Endodermal cell (in vitro differentiated cells): ENCODE measurements around the gene KATNB1. TPM values are rescaled to one million over a fixed set of nuclear protein-coding genes. Genes with fewer than 3 reads are reported as not detected.

Experiments
- DNase-seq: peaks from one replicate; pipeline ENCODE4 v3.0.0-alpha.2; 2017
- H3K27ac ChIP-seq: 2 replicates; pipeline ENCODE4 v1.5.1; 2013; ENCODE audit warnings: mild to moderate bottlenecking, low read depth, low read length, moderate library complexity
- H3K27me3 ChIP-seq: 2 replicates; pipeline ENCODE4 v1.6.1; 2013; ENCODE audit warnings: mild to moderate bottlenecking, low read length, moderate library complexity; ENCODE audit not compliant: insufficient read depth, control insufficient read depth, poor library complexity, severe bottlenecking
- H3K36me3 ChIP-seq: 2 replicates; pipeline ENCODE4 v1.7.0; 2013; ENCODE audit warnings: mild to moderate bottlenecking, low read length, moderate library complexity; ENCODE audit not compliant: control insufficient read depth, insufficient read depth
- H3K4me1 ChIP-seq: one replicate; pipeline ENCODE4 v1.7.0; 2013; ENCODE audit warnings: low read length; ENCODE audit not compliant: control insufficient read depth, insufficient read depth
- H3K4me3 ChIP-seq: 2 replicates; pipeline ENCODE4 v1.5.1; 2013; ENCODE audit warnings: mild to moderate bottlenecking, low read length, moderate library complexity
- H3K9ac ChIP-seq: 2 replicates; pipeline ENCODE4 v1.6.1; 2013; ENCODE audit warnings: mild to moderate bottlenecking, low read length, moderate library complexity; ENCODE audit not compliant: poor library complexity, severe bottlenecking; ENCODE audit errors: extremely low read depth
- H3K9me3 ChIP-seq: 2 replicates; pipeline ENCODE4 v1.6.1; 2013; ENCODE audit warnings: mild to moderate bottlenecking, low read length, moderate library complexity; ENCODE audit not compliant: control insufficient read depth
- H3K27ac Mint-ChIP-seq: 2 replicates; pipeline ENCODE4 v1.8.0; 2020; ENCODE audit warnings: mixed read lengths
- H3K27me3 Mint-ChIP-seq: 2 replicates; pipeline ENCODE4 v1.8.0; 2021; ENCODE audit warnings: mild to moderate bottlenecking, mixed read lengths; ENCODE audit not compliant: insufficient read depth
- H3K36me3 Mint-ChIP-seq: 2 replicates; pipeline ENCODE4 v1.8.0; 2020; ENCODE audit warnings: low read depth, mixed read lengths
- H3K4me1 Mint-ChIP-seq: 2 replicates; pipeline ENCODE4 v1.8.0; 2020; ENCODE audit warnings: mixed read lengths
- H3K4me3 Mint-ChIP-seq: 2 replicates; pipeline ENCODE4 v1.8.0; 2020; ENCODE audit warnings: mild to moderate bottlenecking, moderate library complexity, mixed read lengths
- H3K9me3 Mint-ChIP-seq: 2 replicates; pipeline ENCODE4 v1.8.0; 2020; ENCODE audit warnings: mild to moderate bottlenecking, mixed read lengths
- WGBS, 2 experiments: methylation state at CpG; one replicate each; pipeline versions ENCODE4 v1.1.5 to v1.1.7; 2013; ENCODE audit warnings: missing lambda C conversion rate in 2 of 2, mixed read lengths in 1 of 2; ENCODE audit not compliant: insufficient coverage in 1 of 2, insufficient read length in 1 of 2; 5-methylcytosine and 5-hydroxymethylcytosine counted together
- total RNA-seq, 2 donors: library from RNA; stranded (reverse); fragmentation: NEBNext Ultra II Directional in 1 of 2; extraction: Animal tissue kit (Norgen Biotek cat#: 25700) in 1 of 2; gene quantifications; 2 replicates in 1 of 2; 3 replicates in 1 of 2; pipeline ENCODE4 v1.2.1, GENCODE V29; 2021
- TF ChIP-seq, protein P1 (sequence below): fragments of 200-600 bp; sonication (generic); conservative IDR thresholded peaks from 2 replicates; pipeline ENCODE4 v1.5.0; 2021; ENCODE audit warnings: antibody characterized with exemption, mild to moderate bottlenecking

Gene KATNB1
- total RNA-seq, 2 donors from 2014 or later: 26.1 to 32.4 TPM

DNA sequence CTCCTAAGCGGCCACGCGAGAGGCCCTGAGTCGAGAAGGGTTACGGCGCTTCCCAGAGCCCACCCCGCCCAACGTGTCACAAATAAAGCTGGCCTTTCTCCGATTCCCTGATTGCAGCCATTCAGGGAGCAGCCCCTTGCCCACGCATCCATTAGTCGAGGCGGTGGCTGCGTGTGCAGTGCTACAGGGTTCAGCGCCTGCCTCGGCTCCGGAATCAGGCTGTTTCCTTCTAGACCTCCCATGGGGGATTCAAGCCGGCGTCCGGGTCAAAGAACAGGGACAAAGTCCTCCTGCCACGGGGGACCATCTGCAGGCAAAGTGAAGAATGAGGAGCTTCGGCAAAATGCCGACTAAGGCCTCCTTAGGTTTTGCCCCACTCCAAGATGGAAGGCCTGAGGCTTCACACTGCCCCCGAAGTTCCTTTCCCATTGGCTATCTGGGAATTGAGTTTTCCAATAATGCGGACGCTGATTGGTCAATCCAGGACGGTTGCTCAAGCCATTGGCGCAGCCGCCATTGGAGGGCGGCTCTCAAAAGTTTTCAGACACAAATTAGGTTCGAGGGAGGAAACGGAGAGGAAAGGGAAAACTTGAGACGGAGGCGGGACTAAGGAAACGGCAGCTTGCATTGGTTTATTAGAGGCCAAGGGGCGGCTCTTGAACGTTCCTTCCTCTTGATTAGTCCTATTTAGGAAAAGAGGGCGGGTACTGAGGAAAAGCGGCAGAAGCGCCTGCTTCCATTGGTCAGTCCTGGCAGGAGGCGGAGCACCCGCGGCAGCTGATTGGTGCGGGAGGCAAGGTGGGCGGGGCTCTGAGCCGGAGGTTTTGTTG is 430 bp upstream of the KATNB1 start:
- peaks cover 4% of the 10 kb centered on the region for H3K36me3 ChIP-seq
- Mint-ChIP-seq H3K27ac (peak overlapping the region; percentile 98), H3K27me3 (no peaks in the 10 kb centered on the region), H3K36me3 (peaks cover 6% of the 10 kb centered on the region), H3K4me1 (peaks cover 18% of the 10 kb centered on the region), H3K9me3 (peaks cover 13% of the 10 kb centered on the region), H3K4me3 (peak overlapping the region; percentile 83)
- TF ChIP-seq, protein P1, sequence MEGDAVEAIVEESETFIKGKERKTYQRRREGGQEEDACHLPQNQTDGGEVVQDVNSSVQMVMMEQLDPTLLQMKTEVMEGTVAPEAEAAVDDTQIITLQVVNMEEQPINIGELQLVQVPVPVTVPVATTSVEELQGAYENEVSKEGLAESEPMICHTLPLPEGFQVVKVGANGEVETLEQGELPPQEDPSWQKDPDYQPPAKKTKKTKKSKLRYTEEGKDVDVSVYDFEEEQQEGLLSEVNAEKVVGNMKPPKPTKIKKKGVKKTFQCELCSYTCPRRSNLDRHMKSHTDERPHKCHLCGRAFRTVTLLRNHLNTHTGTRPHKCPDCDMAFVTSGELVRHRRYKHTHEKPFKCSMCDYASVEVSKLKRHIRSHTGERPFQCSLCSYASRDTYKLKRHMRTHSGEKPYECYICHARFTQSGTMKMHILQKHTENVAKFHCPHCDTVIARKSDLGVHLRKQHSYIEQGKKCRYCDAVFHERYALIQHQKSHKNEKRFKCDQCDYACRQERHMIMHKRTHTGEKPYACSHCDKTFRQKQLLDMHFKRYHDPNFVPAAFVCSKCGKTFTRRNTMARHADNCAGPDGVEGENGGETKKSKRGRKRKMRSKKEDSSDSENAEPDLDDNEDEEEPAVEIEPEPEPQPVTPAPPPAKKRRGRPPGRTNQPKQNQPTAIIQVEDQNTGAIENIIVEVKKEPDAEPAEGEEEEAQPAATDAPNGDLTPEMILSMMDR: no peak
- H3K9ac ChIP-seq: peak overlapping the region; percentile 95
- H3K27ac ChIP-seq: peak overlapping the region; percentile 88
- peak overlapping the region; percentile 96 for H3K4me3 ChIP-seq
- no peaks in the 10 kb centered on the region for H3K27me3 ChIP-seq
- WGBS, 2 experiments: 2 to 5% methylated on average over 32 to 45 of the region's 45 CpGs
- peaks cover 5% of the 10 kb centered on the region for H3K4me1 ChIP-seq
- peak; percentile 100 for DNase-seq
- no peaks in the 10 kb centered on the region for H3K9me3 ChIP-seq

DNA sequence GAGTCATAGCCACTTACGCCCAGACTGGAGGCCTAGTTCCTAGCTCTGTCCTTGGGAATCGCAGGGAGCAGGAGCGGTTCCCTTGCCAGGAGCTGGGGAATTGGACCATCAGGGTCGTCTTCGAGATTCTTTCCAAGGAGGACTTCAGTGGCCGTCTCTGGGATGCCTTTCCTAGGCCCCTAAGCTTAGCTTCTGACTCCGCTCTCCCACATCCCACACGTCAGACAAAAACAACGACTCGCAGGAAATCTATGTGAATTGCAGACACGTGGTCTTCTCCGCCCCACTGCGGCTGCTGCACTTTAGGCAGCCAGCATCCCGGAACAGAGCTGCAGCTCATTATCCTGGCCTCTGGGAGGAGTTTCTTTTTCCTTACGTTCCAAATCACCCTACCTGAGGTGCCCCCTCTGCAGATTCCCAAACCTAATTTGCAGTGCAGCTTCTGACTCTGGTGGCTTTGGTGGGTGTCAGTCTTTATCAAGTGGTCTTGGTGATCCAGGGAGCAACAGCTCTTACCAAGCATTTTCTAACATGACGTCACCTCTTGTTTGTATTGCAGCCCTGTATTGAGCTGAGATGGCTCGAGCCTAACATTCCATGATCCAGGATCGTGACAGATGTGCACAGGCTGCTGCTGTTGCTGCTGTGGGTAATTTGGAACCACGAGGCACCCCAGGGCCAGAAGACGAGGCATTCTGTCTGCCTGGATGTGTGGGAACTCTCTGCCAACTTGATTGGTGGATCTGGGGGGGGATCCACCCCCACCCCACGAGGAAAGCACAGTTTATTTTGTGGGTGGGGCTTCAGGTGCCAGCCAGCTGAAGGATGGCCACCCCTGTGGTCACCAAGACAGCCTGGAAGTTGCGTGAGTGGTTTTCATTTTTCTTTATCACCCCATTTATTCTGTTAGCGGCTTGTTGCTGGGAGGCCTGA is 1.1 kb downstream of the KATNB1 start:
- H3K9me3 Mint-ChIP-seq: peaks cover 13% of the 10 kb centered on the region
- H3K4me3 Mint-ChIP-seq: peak overlapping the region; percentile 83
- peaks cover 6% of the 10 kb centered on the region for H3K36me3 Mint-ChIP-seq
- peak overlapping the region; percentile 72 for H3K9ac ChIP-seq
- H3K36me3 ChIP-seq: peaks cover 4% of the 10 kb centered on the region
- no peaks in the 10 kb centered on the region for H3K27me3 Mint-ChIP-seq
- H3K4me1 ChIP-seq: peaks cover 5% of the 10 kb centered on the region
- no peaks in the 10 kb centered on the region for H3K9me3 ChIP-seq
- H3K27me3 ChIP-seq: no peaks in the 10 kb centered on the region
- WGBS, 2 experiments: 36 to 37% methylated on average over 16 to 23 of the region's 23 CpGs
- H3K4me3 ChIP-seq: peak overlapping the region; percentile 96
- peak; percentile 78 for DNase-seq
- TF ChIP-seq, protein P1: peak; percentile 51
- peak overlapping the region; percentile 70 for H3K27ac ChIP-seq
- H3K27ac Mint-ChIP-seq: peak overlapping the region; percentile 98
- peaks cover 13% of the 10 kb centered on the region for H3K4me1 Mint-ChIP-seq

DNA sequence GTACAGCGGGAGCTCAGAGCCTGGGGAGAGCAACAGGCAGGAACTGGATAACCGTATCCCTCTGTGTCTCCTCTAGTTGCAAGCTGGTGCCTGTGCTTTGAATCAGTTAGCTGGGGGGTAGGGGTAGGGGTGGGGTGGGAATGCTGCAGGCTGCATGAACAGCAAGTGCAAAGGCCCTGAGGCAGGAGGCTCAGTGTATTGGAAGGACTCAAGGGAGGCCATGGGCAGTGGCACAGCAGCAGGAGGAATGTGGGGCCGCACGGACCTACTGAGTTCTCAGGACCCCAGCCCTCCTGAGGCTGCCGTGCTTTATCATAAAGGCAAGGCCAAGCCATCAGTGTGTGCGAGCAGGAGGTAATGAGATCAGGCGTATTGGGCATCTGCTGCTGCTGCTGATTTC is 3.3 kb downstream of the KATNB1 start:
- H3K4me1 Mint-ChIP-seq: peaks cover 18% of the 10 kb centered on the region

More for the DNA sequence above, 3.3 kb downstream of the KATNB1 start:
- Histone ChIP-seq H3K36me3 (peaks cover 4% of the 10 kb centered on the region), H3K4me1 (peaks cover 10% of the 10 kb centered on the region), H3K4me3 (no peak overlapping the region), H3K9me3 (no peaks in the 10 kb centered on the region), H3K27me3 (no peaks in the 10 kb centered on the region), H3K27ac (no peak overlapping the region), H3K9ac (no peak overlapping the region)
- 92 to 98% methylated on average over 6 to 7 of the region's 7 CpGs for WGBS, 2 experiments
- no peak for DNase-seq
- peaks cover 3% of the 10 kb centered on the region for H3K36me3 Mint-ChIP-seq
- H3K9me3 Mint-ChIP-seq: peaks cover under 1% of the 10 kb centered on the region
- H3K27ac Mint-ChIP-seq: no peak overlapping the region
- H3K4me3 Mint-ChIP-seq: no peak overlapping the region
- TF ChIP-seq, protein P1: no peak
- no peaks in the 10 kb centered on the region for H3K27me3 Mint-ChIP-seq
